Astrocyte (in vitro differentiated cells and primary cell): Measurements from ENCODE around the gene LYL1.

Source experiments
- CTCF ChIP-seq: IDR thresholded peaks from 2 replicates; pipeline ENCODE4 v1.5.1; 2011; ENCODE audit warnings: low read depth, mild to moderate bottlenecking, inconsistent platforms, low read length, moderate library complexity; ENCODE audit not compliant: insufficient read depth
- EZH2 ChIP-seq: IDR thresholded peaks from 2 replicates; pipeline ENCODE4 v1.6.1; 2012; ENCODE audit warnings: mild to moderate bottlenecking, low read length, inconsistent platforms; ENCODE audit not compliant: insufficient read depth

- TF ChIP-seq EZH2 (no peak), CTCF (no peak)
Observed at GRCh38 chr19:13056052-13056660, 46.5 kb downstream of the LYL1 start.
